NCI-H1930 (cell line): ENCODE data around the gene CCDC74A.
"Not testable (repeated sequence)": the region's sequence is repeated elsewhere in the genome, so short reads cannot be mapped to it uniquely, and the experiment has no call there.

Experiments
- DNase-seq, 2 experiments: peaks; one replicate each; lab custom pipeline; 2025; lab: John Stamatoyannopoulos, UW

The CCDC74A gene

DNA sequence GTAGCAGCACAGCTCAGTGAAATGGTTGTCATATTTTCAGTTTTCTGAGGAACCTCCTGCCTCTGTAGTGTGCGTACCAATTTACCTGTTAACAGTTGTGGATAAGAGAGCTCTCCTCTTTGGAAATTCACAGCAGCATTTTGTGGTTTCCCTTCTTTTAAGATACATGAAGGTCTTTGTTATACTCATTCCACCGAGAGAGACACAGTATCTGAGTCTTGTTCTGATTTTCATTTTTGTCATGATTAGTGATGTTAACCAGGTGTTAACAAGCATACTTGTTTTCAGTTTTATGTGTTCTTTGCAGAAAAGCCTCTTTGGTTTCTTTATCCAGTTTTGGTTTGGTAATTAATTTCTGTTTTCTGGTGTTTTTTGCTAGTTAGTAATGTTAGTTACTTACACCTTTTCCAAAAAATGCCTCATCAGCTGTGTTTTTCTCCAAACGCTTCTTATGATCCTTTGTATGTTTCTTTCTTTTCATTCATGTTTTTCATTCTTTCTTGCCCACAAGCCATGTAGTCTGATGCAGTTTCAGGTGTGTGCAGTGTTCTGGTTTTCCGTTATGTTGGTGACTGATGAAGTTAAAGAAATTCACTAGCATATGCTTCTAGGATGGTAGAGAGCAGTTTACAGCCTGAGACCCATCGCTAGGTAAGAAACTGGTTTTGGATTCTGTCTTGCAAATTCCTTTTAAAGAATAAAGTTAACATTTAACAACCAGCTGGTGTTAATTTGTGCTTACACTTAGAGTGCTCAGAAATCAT, 30.1 kb downstream of the CCDC74A start:
- no peak for DNase-seq

DNA sequence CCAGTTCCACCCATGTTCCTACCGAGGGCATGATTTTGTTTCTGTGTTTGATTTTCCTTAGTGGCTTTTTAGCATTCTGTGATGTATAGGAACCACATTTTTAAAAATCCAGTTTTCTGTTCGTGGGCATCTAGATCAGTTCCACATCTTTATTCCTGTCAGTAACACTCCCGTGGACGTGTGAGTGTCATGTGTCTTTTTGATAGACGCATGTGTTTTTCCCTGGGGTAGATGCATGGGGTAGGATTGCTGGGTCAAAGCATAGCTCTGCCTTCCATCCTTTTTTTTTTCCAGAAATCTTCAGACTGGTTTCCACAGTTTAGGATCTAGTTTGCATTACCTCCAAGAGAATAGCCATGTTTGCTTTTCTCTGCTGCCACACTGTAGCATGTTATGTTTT, 38.7 kb downstream of the CCDC74A start:
- DNase-seq = no peak

GRCh38 chr2:131567891-131568290, 40.2 kb downstream of the CCDC74A start:
- DNase-seq = no peak

- DNase-seq = not testable (repeated sequence)
These were observed 40.7 kb downstream of the CCDC74A start for GRCh38 chr2:131568401-131568800.

GRCh38 chr2:131572175-131572574, 44.5 kb downstream of the CCDC74A start:
- DNase-seq = no peak

GRCh38 chr2:131577812-131578211, 50.1 kb downstream of the CCDC74A start:
- DNase-seq = no peak

DNA sequence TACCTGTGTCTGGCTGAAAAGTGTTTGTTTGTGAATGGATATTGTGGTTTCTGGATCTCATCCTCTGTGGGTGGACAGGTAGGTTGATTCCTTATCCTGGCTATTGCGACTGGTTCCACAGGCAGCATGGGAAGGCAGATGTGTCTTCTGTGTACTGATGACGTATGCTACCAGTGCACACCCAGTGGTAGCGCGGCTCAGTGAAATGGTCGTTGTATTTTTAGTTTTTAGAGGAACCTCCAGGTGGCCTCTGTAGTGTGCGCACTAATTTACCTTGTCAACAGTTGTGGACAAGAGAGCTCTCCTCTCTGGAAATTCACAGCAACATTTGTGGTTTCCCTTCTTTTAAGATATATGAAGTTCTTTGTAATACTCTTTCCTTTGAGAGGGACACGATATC, 52.5 kb downstream of the CCDC74A start:
- no peak for DNase-seq
